ENCODE data around the gene HRG. TPM values are rescaled to one million over a fixed set of nuclear protein-coding genes. Genes with fewer than 3 reads are reported as not detected.
"Not testable (repeated sequence)": the region's sequence is repeated elsewhere in the genome, so short reads cannot be mapped to it uniquely, and the experiment has no call there.

The HRG gene
- total RNA-seq, 2 experiments from 2014 or later = not detected

DNA sequence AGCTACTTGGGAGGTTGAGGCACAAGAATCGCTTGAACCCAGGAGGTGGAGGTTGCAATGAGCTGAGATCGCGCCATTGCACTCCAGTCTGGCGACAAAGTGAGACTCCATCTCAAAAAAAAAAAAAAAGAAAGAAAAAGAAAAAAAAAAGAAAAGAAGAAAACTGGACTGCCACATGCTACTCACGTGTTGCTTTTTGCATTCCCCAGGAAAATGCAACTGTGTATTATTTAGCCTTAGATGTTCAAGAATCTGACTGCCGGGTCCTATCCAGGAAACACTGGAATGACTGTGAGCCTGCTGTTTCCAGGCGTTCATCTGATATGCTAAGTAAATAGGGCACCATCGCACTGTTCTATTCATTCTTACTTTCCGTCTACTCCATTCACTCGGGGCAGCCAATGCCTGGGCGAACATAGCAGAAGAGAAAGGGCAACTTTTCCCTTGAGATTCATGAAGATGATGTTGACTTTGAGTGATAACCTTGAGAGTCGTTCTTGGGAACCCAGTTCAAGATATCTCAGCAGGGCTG is 21.4 kb downstream of the HRG start:
- no peaks in the 10 kb centered on the region for H4K20me1 ChIP-seq (ENCODE audit: insufficient read depth, low read length)
- 0 out of 2 replicates have a peak, but pooled peaks cover 9% of the 10 kb centered on the region for H3K9me3 ChIP-seq (ENCODE audit: low read length)
- H3K4me3 ChIP-seq (ENCODE audit: low read depth, low read length, poor library complexity, severe bottlenecking) = no peak overlapping the region
- TF ChIP-seq, protein P1, sequence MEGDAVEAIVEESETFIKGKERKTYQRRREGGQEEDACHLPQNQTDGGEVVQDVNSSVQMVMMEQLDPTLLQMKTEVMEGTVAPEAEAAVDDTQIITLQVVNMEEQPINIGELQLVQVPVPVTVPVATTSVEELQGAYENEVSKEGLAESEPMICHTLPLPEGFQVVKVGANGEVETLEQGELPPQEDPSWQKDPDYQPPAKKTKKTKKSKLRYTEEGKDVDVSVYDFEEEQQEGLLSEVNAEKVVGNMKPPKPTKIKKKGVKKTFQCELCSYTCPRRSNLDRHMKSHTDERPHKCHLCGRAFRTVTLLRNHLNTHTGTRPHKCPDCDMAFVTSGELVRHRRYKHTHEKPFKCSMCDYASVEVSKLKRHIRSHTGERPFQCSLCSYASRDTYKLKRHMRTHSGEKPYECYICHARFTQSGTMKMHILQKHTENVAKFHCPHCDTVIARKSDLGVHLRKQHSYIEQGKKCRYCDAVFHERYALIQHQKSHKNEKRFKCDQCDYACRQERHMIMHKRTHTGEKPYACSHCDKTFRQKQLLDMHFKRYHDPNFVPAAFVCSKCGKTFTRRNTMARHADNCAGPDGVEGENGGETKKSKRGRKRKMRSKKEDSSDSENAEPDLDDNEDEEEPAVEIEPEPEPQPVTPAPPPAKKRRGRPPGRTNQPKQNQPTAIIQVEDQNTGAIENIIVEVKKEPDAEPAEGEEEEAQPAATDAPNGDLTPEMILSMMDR (conservative IDR thresholded peaks at IDR 0.05; ENCODE audit: low read length) = no peak
- no peak for TF ChIP-seq EZH2phosphoT487 (IDR thresholded peaks at IDR 0.05; ENCODE audit: borderline replicate concordance, low read depth, low read length)
- H3K4me1 ChIP-seq (ENCODE audit: insufficient read depth, low read length, poor library complexity, severe bottlenecking) = no peaks in the 10 kb centered on the region
- H3K36me3 ChIP-seq (ENCODE audit: insufficient read depth, low read length) = no peaks in the 10 kb centered on the region
- ChIA-PET POLR2A (interaction anchor here (0.7 kb wide), 2 partner anchors 482 to 699 kb away, joined by 3 to 4 read pairs; no protein-coding TSS in a partner anchor), CTCF (ENCODE audit: unreplicated experiment) (no interaction called here)
- no peak overlapping the region for H3K27ac ChIP-seq (ENCODE audit: low read depth, low read length, poor library complexity, severe bottlenecking)
- BruUV-seq (replicated peaks) = no TSS peak
- intact Hi-C loops (cut with micrococcal nuclease; ENCODE audit: unreplicated experiment) = no loop called here
- H3K9me2 ChIP-seq (ENCODE audit: insufficient read depth, low read length) = no peaks in the 10 kb centered on the region
- no peak overlapping the region for H2AFZ ChIP-seq (ENCODE audit: low read length)
- no peak for DNase-seq (ENCODE audit: low spot score)
- no peak overlapping the region for H3K4me2 ChIP-seq (ENCODE audit: low read length)
- H3K79me2 ChIP-seq (ENCODE audit: insufficient read depth, low read depth, low read length) = no peaks in the 10 kb centered on the region

DNA sequence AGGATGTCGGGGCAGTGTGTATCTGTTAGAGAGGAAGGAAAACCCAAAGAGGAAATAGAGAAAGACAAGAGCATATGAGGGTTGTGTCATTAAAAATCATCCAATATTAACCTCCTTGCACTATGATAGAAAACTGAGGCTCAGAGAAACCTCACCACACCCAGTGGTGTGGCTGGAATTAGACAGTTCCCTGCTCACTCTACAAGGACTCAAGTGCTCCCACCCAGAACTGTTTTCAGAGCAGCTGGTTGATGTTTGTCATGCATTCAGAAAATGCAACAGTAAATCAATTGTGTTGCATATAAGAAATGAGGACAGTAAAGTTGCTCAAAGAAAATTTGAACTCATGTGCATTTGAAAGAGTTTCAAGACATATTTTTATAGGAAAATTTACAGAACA is 24.5 kb downstream of the HRG start:
- H2AFZ ChIP-seq (ENCODE audit: low read length); H3K9me2 ChIP-seq (ENCODE audit: insufficient read depth, low read length); H4K20me1 ChIP-seq (ENCODE audit: insufficient read depth, low read length); CTCF ChIA-PET (ENCODE audit: unreplicated experiment); H3K9me3 ChIP-seq (ENCODE audit: low read length); H3K27ac ChIP-seq (ENCODE audit: low read depth, low read length, poor library complexity, severe bottlenecking); H3K4me3 ChIP-seq (ENCODE audit: low read depth, low read length, poor library complexity, severe bottlenecking); H3K36me3 ChIP-seq (ENCODE audit: insufficient read depth, low read length); H3K4me2 ChIP-seq (ENCODE audit: low read length); DNase-seq (ENCODE audit: low spot score); H3K4me1 ChIP-seq (ENCODE audit: insufficient read depth, low read length, poor library complexity, severe bottlenecking); intact Hi-C loops (cut with micrococcal nuclease; ENCODE audit: unreplicated experiment); H3K79me2 ChIP-seq (ENCODE audit: insufficient read depth, low read depth, low read length); BruUV-seq (replicated peaks): not testable (repeated sequence)
- POLR2A ChIA-PET = interaction anchor here (0.6 kb wide), 1 partner anchor 40 kb away, joined by 3 read pairs; no protein-coding TSS in a partner anchor

DNA sequence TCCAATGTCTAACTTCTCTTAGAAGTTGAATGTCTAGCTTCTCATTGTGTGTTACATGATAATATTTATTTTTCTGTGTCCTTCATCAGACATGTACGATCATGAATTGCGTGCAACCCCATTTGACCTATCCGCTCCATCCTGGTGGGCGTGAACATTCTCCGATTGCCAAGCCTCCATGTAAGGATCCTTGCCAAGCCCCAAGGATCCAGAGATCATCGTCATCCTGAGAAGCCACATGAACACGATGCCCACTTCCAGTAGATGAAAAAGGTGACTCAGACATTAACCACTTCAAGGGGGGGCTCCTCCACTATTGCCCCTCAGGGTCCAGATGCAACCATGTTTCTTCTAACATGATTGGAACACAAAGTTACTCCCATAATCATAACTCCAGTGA is 25.9 kb downstream of the HRG start:
- CTCF ChIA-PET (ENCODE audit: unreplicated experiment) = no interaction called here
- TF ChIP-seq, protein P1 (conservative IDR thresholded peaks at IDR 0.05; ENCODE audit: low read length) = no peak
- no peak overlapping the region for H3K27ac ChIP-seq (ENCODE audit: low read depth, low read length, poor library complexity, severe bottlenecking)
- no peaks in the 10 kb centered on the region for H3K9me3 ChIP-seq (ENCODE audit: low read length)
- H2AFZ ChIP-seq (ENCODE audit: low read length) = no peak overlapping the region
- H3K79me2 ChIP-seq (ENCODE audit: insufficient read depth, low read depth, low read length) = no peaks in the 10 kb centered on the region
- no peaks in the 10 kb centered on the region for H4K20me1 ChIP-seq (ENCODE audit: insufficient read depth, low read length)
- H3K4me2 ChIP-seq (ENCODE audit: low read length) = no peak overlapping the region
- no peaks in the 10 kb centered on the region for H3K9me2 ChIP-seq (ENCODE audit: insufficient read depth, low read length)
- H3K36me3 ChIP-seq (ENCODE audit: insufficient read depth, low read length) = no peaks in the 10 kb centered on the region
- POLR2A ChIA-PET = interaction anchor here (0.6 kb wide), 1 partner anchor 28 kb away, joined by 3 read pairs; no protein-coding TSS in a partner anchor
- intact Hi-C loops (cut with micrococcal nuclease; ENCODE audit: unreplicated experiment) = no loop called here
- no TSS peak for BruUV-seq (replicated peaks)
- DNase-seq (ENCODE audit: low spot score) = no peak
- H3K4me3 ChIP-seq (ENCODE audit: low read depth, low read length, poor library complexity, severe bottlenecking) = no peak overlapping the region
- no peaks in the 10 kb centered on the region for H3K4me1 ChIP-seq (ENCODE audit: insufficient read depth, low read length, poor library complexity, severe bottlenecking)

Data from OCI-LY7 (cell line).